ENCODE measurements around the gene SHC2.
"Not testable (repeated sequence)": the region's sequence is repeated elsewhere in the genome, so short reads cannot be mapped to it uniquely, and the experiment has no call there.

SHC2 gene

GRCh38 chr19:422213-422916, 38.5 kb downstream of the SHC2 start:
- no peak for DNase-seq

- no peak for DNase-seq
These were observed 40.9 kb downstream of the SHC2 start for GRCh38 chr19:419721-420515.

DNA sequence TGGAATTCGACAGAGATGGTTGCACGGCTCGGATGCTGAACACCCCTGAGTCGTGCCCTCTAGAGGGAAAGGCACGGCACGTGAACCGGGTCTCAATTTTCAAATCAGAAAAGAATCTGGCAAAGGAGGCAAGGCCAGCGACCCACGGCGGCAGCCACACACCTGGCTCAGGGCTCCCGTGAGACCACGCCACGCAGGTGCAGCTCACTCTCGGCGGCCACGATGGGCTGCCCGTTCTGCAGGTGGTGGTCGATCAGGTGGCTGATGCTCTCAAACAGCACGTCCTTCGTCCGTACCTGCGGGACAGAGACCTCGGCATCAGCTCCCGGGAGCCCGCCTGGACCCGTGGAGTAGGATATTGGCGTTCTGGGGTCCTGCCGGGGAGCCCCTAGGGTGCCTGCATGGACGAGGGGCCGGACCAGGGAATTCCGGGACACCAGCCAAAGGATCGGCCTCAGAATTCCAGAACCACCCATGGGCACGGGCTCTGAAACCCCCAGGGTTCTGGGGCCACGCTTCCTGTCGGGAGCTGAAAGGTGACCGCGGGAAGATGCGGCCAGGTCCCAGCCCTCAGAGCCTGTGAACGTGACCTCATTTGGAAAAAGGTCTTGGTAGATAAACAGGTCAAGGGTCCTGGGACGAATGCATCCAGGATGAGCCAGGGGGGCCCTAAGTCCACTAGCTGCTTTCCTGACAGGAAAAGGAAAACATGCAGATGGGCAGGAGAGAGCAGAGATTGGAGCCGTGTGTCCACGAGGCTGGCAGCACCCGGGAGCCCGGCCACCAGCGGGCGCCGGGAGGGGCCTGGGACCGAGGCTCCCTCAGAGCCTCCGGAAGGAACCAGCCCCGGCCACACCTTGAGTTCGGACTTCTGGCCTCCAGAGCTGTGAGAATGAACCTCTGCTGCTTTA, 41.8 kb downstream of the SHC2 start:
- DNase-seq: no peak

DNA sequence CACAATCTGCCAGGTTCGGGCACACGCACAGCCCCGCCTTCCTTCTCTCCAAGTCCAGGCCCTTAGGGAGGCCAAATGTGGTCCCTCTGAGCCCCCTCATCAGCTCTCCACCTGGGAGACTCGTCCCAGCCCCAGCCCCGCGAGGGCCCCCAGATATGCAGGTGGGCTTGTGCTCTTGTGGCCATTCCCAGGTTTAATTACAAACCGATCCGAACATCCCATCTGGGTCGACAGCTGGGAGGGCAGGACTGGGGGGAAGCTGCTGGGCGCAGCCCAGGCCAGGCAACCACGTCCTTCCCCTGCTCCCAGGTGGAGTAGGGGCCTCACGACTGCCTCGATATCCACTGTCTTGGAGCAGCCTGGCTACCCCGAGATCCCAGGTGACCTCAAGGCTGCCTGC, 44.4 kb downstream of the SHC2 start:
- DNase-seq: no peak

GRCh38 chr19:415292-415691, 45.5 kb downstream of the SHC2 start:
- DNase-seq: no peak

DNA sequence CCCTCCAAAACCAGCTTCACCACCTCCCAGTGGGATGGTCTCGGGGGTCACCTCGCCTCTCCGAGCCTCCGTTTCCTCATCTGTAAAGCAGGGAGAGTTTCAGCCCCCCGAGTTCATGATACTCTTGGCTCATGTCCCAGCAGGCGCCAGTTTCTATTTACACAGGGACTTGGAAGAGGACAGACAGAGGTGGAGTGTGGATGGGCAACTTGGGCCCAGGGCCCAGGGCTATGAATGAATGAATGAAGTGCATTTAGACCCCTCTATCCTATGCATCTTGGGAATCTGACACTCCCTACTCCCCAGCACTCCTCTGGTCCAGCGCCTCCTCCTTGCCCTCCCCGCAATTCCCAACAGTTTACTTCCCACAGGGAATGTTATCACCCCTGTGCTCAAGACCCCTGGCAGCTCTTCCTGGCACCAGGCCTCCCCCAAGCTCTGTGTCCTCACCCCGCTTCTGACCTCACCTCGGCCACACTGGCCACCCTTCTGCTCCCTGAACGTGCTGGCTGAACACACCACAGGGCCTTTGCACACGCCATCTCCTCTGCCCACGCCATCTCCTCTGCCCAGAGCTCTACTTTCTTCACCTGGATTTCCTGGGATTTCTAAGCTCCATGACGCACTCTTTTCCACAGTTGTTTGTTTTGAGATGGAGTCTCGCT, 46.9 kb downstream of the SHC2 start:
- DNase-seq: no peak

DNA sequence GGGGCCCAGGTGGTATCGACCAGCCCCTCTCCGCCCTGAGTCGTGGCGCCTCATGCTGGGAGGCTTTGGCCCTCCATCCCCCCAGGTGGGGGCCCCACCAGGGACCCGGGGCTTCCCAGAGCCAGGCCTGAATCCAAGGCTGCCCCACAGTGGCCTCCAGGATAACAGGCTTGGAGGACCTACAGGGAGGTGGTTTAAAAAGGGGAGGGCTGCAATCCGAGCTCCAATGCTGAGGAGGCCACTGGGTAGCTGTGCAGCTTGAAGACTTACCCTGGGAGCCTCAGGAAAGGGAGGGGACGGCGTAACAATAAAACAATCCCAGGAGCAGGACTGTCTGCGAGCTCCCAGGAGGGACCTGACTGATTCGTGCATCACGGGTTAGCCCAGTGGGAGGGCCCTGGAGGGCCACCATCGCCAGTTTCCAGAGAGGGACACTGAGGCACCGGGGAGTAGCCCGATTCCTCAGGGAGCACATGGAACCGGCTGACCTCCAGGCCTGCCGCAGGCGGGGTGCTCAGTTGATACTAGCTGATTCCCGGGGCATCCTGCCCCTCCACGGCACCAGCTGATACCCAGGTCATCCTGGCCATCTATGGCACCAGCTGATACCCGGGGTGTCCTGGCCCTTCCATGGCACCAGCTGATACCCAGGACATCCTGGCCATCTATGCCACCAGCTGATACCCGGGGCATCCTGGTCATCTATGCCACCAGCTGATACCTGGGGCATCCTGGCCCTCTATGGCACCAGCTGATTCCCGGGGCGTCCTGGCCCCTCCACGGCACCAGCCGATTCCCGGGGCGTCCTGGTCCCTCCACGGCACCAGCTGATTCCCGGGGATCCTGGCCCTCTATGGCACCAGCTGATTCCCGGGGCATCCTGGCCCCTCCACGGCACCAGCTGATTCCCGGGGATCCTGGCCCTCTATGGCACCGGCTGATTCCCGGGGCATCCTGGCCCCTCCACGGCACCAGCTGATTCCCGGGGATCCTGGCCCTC, 48.2 kb downstream of the SHC2 start:
- DNase-seq: no peak

- no peak for DNase-seq
These were observed 49.0 kb downstream of the SHC2 start for GRCh38 chr19:411723-412355.

DNA sequence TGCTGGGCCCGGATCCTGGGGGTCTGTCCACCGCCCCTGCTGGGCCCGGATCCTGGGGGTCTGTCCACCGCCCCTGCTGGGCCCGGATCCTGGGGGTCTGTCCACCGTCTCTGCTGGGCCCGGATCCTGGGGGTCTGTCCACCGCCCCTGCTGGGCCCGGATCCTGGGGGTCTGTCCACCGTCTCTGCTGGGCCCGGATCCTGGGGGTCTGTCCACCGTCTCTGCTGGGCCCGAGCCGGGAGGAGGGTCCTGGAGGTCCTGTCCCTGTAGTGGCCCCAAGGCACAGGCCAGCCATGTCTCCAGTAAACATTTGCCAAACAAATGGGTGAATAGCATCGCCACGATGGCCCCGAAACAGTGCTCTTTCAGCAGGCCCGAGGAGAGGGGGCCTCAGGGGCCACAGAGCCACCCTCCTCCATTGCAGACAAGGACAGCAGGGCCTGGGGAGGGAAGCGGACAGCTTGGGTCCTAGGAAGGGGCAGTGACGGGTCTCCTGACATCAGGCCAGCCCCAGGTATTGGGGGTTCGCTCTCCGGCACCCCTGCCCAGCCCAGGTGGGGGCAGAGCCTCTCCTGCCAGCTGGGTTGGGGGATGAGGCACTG, 49.6 kb downstream of the SHC2 start:
- DNase-seq: not testable (repeated sequence)

DNA sequence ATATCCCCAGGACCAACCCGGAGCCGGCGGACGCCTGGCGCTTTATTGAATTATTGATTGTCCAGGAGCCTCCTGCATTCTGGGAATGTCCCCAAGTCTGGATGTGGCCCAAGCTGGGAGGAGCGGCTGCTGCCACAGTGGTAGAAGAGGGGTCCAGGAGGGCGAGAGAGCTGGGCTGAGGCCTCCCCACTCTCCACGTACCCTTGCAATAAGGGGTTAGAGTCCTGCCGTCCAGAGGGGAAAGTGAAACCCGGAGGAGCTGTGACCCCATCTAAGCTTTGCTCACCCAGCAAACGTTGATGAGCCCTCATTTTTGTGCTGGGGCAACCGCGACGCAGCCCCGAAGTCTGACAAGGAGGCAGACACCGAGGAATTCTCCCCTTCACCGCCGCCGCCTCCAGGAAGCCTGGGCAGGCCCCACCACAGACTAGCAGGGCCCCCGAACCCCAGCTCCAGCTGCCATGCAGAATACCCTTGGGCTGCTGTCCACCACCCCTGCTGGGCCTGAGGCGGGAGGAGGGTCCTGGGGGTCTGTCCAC, 50.5 kb downstream of the SHC2 start:
- no peak for DNase-seq

- no peak for DNase-seq
These were observed 51.2 kb downstream of the SHC2 start for GRCh38 chr19:409516-410242.

DNA sequence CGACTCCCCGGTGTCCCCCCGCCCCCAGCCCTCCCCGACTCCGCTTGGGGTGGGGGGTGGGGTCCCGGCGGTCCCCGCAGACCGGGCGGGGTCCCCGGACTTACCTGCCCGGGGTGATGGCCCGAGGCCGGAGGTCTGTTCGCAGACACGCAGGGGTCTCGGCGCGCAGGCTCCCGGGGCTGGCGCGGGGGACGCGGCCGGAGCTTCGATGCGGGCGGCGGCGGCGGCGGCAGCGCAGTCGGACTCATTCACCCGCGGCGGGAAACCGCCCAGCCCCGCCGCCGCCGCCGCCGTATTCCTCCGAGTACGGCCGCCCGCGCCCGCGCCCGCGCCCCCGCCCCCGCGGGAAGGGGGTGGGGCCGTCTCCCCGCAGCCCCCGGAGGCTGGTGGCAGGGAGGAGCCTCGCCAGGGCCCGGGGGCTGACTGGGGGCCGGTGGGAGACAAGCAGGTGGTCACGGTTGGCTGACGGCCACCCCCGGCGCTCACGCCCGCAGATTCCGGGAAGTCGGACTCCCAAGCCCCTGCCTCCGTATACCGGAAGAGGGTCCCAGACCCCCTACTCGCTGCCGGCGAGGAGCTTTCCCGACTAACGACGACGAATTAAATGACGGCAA, 51.8 kb downstream of the SHC2 start, which contains the start of gene C2CD4C:
Gene C2CD4C (minus strand): TSS at position 246 of the 614 bp plus-strand sequence. CDS start 786 bp downstream, outside the sequence.
- DNase-seq: no peak

DNA sequence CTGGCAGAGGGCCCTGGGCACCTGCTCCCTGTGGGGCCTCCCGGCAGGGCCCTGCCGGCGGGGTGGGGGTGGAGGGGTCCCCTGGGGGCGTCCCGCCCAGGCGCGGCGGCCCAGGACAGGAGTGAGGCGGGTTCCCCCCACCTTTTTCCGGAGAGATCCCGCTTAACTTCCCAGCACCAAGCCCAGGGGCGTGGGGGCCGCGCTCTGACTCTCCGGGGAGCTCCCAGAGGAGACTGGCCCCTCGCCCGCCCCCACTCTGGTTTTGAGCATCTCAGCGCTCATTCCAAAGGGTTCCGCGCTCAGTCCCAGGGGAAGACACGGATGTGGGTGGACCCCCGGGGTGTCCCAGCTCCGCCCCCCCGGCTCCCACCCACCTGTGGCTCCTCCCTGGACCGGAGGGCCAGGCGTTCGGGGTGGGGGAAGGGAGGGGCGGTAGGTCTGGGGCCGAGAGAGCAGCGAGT, 52.4 kb downstream of the SHC2 start:
- peak; percentile 51 for DNase-seq

DNA sequence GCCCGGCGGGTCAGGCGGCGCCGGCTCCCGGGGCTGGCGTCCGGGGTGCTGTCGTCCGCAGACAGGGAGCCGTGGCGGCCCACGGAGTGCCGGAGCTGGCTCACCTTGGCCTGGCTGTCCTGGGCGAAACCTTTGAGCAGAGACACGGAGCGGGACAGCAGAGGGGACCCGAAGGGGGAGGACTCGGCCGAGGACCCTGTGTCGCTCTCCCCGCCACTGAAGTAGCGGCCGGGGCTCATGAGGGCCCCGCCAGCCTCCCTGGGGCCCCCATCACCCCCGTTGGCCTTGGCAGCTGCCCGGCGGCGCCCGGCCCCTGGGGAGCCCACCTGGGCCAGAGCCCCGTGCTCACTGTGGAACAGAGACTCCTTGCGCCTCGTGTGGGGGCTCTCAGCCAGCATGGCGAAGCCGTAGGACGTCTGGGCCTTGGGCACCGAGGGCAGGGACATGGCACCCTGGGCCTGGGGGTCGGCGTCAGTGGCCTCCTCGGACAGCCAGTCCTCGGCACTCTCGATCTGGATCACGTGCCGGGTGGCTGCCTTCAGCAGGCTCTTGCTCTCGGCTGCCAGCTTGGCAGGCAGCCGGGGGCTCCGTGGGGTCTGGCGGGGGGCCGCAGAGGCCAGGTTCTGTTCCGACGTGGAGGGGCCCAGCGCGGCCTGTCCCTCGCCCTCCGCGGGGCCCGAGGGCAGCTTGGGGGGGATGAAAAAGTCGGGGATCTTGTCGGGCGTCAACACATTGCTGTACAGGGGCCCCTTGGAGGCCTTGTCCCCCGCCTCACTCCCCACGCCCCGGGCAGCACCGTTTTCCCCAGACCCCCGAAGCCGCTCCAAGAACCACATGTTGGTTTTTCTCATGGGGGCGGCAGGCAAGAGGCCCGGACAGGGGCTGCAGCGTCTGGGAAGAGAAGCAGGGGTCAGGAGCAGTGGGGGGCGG, 53.1 kb downstream of the SHC2 start:
- no peak for DNase-seq

DNA sequence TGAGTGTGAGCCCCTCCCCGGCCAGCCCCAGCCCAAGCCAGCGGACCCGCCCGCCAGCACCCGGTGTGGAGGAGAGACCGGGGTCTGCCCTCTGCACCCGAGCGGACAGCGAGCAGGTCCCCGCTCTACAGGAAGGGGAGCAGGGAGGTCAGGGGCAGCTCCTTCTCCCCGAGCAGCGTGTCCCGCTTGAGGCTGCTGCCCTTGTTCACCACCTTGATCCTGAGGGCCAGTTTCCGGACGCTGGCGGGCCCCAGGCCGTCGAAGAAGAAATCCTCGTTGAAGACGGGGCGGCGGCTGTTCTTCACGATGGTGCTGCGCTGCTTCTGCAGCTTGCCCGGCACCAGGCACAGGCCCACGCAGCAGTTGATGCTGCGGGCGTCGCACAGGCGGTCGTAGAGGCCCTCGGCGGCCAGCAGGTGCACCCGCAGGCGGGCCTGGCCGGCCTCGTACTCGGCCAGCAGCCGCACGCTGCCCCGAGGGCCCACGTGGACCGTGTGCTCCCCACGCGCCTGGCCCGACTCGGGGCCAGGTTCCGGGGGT, 53.8 kb downstream of the SHC2 start:
- DNase-seq: no peak

- no peak for DNase-seq
These were observed 54.6 kb downstream of the SHC2 start for GRCh38 chr19:406135-406781.
